Umbilical cord (tissue), 2 donors: Measurements from ENCODE around the gene GNAZ. TPM values are rescaled to one million over a fixed set of nuclear protein-coding genes. Genes with fewer than 3 reads are reported as not detected.

Source experiments
- DNase-seq: peaks from one replicate; pipeline ENCODE4 v3.0.0-alpha.2; 2015; ENCODE audit warnings: low spot score
- total RNA-seq: library from RNA; depleted of rRNA; stranded (reverse); fragments of >200 nt; gene quantifications from one replicate; pipeline ENCODE4 v1.2.3, GENCODE V29; 2014; ENCODE audit warnings: low replicate concordance; ENCODE audit not compliant: insufficient read depth

GNAZ gene
- total RNA-seq, 1 donor from 2014 or later = 15.6 TPM

DNA sequence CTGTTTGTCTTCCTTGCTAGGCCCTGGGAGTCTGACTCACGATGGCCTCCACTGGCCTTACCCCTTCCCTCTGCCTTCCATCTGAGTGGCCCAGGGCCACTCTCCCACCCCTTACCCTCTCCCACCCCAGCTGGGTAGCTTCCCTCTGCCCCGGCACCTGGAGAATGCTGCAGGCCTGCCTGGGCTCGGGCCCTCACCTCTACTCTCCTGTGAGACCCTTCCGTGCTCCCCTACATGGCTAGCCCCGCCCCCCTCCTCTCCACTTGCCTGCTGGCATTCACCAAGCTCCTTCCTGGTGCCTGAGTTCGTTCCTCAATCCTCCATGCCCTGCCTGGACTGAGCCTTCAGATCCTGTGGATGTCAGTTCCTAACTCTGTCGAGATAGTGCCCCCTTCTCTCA lies 83.7 kb downstream of the GNAZ start:
- DNase-seq = no peak

DNA sequence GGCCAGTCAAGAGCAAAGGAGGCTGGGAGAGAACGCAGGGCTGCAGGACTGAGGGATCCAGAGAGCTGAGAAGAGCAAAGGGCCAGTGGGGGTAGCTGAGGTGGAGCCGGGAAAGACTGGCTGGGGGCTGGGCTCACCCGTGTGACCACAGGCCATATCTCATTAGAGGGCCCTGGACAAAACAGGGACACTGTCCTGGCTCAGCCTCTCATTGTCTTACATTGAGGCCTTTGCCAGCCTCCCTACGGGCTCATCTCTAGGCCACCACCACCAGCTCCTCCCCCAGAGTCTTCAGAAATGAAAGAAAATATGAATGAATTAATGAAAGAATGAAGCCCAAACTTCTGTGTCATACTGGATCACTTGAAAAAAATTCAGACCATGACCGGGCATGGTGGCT lies 84.1 kb downstream of the GNAZ start:
- DNase-seq = no peak

DNA sequence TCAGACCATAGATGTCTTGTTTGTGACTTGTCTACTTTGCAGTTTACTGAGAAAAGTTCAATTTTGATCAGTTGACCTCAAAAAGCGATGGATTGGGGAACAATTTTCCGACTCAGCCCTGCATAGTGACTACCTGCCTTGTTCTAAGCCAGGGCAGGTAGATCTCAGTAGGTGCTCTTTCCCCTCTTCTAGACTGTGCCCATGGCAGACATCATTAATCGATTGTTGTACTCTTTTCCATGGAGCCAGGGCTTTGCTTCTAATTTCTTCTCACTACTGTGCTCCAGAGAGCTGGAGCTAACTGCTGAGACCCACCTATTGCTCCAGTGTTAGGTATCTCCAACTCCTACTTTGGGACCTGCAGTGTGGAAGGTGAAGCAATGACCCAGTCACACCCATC lies 84.8 kb downstream of the GNAZ start:
- DNase-seq = no peak

DNA sequence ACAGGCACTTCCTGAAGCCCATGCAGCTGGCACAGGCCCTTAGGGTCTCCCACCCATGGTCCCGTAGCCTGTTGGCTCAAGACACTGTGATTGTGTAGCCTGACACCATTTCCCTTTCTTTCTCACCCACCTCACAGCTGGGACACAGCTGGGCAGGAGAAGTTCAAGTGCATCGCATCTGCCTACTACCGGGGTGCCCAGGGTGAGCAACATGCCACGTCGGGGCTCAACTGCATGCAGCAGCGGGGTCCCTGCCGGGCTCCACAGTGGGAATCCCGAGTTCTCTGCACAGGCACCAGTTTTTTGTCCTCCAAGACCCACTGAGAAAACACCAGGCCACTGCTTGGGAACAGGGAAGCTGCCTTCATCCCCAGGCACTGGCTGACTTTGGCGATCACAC lies 85.5 kb downstream of the GNAZ start:
- no peak for DNase-seq

DNA sequence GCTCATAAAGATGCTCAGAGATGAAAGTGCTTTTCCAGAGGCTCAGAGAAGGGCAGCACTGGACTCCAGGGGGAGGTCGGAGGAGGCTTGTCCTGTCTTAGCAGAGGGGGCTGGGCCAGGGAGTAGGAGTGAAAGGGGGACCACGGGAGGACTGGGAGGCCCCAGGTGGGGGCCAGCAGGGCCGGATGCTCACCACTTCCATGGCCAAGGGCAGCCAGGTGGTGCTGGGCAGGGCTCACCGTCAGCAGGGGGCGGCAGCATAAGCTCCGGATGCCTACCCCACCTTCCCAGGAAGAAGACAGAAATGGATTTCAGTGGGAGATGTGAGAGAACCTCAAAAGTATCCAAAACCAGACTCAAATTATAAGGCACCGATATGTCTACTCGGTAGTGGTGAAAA lies 86.0 kb downstream of the GNAZ start:
- DNase-seq = no peak

DNA sequence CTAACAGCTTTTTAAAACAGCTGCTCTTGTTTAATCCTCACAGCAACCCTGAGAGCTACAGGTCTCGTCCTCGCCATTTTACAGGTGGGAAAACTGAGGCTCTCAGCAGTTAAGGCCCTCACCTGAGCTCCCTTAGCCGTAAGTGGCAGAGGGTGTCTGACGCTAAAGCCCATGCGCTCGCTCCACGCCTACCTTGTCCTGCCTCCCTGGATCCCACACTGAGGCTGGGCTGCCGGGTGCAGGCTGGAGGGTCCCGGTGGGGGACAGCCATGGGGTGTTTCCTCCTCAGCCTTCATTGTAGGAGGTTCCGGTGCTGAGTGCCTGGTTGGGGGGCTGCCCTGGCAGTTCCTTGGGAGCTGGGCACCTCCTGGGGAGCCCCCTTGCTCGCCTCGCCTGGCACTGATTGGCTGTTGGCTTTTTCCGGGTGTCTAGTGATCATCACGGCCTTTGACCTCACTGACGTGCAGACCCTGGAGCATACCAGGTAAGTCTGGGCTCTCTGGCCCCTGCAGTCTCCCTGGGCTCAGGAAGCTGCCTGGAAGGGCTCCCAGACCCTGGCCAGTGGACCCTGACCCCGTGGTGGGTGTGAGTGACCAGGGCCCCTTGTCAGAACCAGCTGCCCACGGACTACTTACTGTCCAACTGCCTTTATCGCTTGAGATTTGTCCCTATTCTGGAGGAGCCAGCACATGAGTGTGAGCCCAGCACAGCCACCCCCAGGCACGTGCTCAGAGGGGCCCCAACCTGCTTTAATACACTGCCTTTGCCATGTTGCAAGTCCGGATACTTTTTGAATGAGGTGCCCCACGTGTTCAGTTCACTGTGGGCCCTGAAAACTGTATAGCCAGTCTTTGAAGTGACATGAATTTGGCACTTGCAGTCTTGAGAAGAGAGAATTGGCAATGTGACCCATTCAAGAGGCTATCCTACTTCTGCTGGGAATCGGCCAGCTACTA lies 87.5 kb downstream of the GNAZ start:
- no peak for DNase-seq

DNA sequence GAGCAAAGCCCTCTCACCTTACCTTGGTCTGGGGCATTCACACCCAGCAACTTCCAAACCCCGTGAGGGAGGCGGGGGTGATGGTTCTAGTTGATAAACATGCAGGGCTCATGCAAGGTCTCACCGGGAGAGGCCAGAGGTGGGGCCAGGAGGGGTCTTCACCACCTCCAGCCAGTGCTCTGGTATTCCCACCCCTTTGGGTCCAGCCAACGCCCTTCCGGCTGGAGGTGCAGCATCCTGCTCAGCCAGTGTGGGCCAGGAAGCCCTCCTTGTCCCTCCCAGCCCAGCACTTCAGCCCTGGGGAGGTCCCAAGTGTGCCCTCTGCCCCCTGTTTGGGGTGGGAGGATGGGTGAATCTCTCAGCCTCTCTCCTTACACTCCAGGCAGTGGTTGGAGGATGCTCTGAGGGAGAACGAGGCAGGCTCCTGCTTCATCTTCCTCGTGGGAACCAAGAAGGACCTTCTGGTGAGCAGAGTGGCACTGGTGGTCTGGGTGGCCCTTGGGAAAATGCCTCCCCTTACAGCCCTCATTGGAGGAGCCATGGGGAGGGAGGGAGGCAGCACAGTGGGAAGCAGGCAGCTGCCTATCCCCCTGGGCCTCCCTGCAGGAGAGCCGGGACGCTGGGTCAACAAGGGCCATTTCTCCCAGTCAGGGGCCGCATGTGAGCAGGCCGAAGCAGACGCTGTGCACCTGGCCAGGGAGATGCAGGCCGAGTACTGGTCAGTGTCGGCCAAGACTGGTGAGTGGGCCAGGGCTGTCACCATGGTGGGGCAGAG lies 88.4 kb downstream of the GNAZ start:
- no peak for DNase-seq

DNA sequence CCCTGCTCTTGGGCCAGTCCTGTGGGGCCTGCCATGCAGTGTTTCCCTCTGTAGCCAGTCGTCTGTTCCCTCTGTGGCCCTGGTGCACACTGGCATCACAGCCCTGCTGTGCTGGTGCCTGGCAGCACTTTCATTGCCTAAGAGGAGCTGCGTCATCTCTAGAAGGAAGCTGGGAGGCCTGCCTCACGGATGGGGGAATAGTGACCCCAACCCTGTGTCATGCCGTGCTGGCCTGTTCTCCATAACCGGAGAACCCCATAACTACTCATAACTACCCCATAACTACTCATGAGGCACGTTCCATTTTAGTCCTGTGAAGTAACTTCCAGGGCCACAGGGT lies 88.9 kb downstream of the GNAZ start:
- no peak for DNase-seq

DNA sequence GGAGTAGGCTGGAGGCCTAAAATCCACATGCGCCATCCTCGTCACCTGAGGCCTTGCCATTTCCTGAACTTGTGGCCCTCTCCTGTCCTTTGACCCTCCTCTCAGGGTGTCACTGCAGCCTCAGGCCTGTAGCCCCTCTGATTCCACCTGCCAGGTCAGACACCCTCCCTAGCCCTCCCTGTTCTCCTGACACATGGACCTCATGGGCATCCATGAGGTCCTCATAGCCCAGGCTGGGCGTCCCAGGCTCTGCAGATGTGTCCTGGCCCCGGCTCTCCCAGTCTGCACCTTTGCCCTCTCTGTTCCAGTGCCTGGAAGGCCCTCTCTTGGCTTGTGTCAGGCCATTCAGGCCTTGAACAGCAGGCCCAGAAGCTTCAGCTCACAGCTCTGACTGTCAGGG lies 90.7 kb downstream of the GNAZ start:
- DNase-seq = no peak

DNA sequence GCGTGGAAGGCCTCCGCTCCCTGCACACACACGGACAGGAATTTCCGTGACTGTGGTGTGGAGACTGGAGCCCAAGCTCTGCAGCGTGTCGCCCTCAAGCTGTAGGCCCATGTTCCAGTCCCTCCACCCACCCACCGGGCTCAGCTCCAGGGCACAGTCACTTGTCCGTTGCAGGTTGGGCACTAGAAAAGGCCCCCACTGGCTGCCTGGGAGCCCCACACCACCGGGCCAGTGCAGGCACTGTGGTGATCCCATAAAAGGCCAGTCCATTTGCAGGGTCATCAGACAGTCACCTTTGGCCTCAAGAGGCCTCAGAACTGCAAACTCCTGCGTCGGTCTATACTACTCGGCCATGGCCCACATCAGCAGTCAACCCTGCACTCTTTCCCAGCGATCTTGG lies 91.3 kb downstream of the GNAZ start:
- DNase-seq = no peak

DNA sequence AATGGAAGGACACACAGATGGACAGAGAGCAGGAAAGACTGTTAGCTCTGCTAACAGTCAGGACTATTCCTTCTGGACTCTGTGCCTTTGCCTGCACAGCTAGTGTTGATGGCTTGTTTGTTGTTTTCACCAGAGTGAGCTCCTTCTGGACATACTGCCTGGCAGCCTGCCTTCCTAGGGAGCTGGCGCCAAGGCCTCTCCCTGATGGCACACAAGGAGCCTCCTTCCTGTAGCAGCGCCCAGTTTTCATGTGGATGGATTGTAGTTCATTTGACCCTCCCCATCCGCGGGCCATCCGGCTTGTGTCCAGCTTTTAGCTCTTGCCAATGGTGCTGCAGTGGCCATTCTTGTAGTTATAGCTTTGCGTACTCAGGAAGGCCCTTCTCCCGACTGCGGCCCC lies 93.3 kb downstream of the GNAZ start:
- DNase-seq = no peak

DNA sequence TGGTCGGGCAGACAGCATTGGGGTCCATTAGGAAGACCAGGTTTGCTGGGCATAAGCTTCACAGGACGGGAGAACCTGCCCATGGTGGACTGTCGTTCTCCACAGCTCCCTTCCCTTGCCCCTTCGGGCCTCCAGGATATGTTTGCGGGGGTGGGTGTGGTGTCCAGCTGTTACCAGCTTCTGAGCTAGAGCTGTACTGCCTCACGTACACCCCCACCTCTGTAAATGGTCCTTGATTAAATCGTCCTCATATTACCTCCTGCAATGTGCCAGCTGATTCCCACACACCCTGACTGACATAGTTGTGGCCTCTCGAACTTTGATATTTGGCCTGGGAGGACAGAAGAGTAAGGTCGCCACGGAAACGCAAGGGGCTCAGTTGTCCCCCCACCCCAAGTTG lies 93.8 kb downstream of the GNAZ start:
- DNase-seq = no peak

DNA sequence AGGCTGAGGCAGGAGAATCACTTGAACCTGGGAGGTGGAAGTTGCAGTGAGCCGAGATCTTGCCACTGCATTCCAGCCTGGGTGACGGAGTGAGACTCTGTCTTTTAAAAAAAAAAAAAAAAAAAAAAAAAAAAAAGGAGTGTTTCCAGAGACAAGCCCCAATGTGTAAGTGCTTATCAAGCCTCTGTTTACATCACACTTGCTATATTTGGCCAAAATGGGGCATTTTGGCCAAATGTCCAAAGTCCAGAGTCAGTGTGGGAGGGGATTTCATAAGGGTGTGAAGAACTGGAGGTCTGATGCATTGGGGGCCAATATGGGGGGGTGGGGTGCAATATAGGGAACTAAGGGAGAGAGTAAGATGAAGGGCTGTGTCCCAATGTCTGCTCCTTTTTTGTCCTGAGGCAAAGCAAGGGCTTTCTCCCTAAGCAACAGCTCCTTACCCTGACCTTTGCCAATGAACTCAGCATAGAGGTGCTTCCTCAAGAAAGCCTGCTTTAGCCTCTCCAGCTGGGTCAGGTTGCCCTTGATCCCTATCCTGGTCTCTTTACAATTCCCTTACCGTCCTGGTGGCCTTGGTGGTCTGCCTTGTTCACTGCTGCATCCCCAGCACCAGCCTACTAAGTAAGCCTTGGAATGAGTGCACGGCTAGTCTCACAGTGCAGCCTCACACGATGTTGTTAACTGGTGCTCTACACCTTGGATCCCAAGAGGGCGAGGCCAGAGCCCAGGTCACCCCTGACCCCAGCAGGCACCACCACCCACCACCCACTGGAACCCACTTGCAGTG lies 95.9 kb downstream of the GNAZ start:
- DNase-seq = no peak

DNA sequence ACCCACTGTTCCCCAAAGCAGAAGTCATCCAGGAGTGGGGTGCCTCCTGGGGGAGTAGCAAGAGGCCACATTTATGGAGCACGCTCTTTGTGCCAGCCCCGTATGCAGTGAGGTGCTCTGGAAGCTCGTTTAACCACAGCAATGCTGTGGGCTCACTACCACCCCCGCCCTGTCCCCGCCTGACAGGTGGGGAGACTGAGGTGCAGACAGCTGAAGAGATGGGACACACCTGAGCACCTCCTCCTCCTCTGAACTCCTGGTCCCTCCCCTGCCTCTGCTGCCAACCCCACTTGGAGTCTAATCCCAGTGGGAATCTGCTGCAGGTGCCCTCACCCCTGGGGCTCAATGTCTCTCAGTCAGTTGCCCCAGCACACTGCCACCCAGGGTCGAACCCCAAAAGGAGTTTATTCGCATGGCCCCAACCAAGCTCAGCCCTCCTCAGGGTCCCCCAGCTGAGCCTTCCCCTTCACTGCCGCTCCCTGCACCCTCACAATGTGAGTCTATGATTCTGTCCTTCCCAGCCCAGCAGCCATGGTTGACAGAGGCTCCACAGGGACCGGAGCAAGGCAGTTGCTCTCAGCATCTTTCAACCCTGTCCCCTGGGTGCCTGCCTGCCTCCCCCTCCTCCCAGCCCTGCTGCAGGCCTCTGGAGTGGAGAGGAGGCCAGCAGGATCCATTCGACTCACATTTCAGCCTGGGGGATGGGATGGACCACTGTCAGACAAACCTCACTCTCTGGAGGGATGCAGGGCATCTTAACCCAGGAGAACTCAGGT lies 96.7 kb downstream of the GNAZ start:
- DNase-seq = no peak

DNA sequence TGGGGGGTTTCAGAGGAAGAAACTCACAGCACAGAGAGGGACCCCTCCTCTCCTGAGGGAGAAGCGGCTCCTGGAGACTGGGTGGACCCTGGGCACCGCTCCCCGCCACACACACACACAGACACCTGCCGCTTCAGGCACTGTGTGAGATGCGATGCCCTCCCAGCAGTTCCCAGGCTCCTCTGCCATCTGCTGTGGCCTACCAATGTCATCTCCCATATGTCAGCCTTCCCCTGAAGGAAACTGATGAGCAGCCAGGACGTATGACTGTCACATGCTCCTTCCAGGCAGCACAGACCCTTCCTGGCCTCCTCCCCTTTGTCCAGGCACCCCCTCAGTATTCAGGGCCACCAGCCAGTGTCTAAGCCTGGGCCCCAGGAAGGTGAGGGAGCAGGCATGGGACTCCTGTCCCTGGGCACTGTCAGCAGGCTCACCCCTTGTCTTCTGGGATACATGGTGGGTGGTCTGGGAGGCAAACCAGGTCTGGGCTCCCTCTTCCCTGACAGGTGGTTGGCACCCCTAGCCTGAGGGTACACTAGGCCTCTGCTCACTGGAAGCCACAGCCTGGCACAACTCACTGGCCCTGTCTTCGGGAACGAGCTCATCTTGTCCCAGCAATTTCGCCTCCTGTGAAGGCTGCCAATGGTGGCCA lies 98.2 kb downstream of the GNAZ start:
- DNase-seq = no peak

DNA sequence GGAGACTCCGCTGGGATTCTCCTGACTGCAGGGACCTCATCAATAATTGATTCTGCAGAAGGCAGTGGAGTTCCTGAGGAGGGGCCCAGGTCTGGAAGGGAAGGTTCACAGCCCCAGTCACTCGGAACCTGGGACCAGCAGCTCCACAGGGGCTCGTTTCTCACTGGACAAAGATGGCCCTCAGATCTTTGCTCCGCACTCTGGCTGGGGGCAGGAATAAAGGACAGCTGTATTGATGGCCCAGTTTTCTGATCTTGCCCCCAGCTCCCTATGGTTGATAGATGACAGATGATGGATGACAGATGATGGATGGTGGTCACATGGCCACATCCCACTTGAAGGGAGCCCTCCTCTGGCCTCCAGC lies 98.7 kb downstream of the GNAZ start:
- no peak for DNase-seq

Other genes with a start within 250 kb of the GNAZ start
- gene IGLL5, start 182.7 kb upstream of the GNAZ start, total RNA-seq = 1.9 TPM
- not detected for gene RSPH14, start 71.5 kb downstream of the GNAZ start, total RNA-seq
- 1.7 TPM for gene RAB36, start 75.0 kb downstream of the GNAZ start, total RNA-seq
- gene BCR, start 110.0 kb downstream of the GNAZ start, total RNA-seq = 27.0 TPM